ENCODE measurements around the gene SLC16A10. TPM values are rescaled to one million over a fixed set of nuclear protein-coding genes. Genes with fewer than 3 reads are reported as not detected.
"Not testable (repeated sequence)": the region's sequence is repeated elsewhere in the genome, so short reads cannot be mapped to it uniquely, and the experiment has no call there.

The SLC16A10 gene
- total RNA-seq, 3 donors from 2014 or later = 1.4 to 6.0 (median 3.8) TPM

DNA sequence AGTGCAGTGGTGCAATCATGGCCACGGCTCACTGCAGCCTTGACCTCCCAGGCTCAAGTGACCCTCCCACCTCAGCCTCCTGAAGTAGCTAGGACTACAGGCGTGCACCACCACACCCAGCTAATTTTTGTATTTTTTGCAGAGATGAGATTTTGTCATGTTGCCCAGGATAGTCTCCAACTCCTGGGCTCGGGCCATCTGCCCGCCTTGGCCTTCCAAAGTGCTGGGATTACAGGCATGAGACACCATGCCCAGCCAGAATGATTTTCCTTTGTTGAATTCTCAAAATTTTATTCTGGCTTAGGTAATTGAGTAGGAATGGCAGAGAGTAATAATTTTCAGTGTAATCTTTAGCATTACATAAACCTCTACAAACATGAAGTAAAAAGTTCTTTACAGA is 37.1 kb downstream of the SLC16A10 start:
- no peak for DNase-seq
- TF ChIP-seq, protein P1, sequence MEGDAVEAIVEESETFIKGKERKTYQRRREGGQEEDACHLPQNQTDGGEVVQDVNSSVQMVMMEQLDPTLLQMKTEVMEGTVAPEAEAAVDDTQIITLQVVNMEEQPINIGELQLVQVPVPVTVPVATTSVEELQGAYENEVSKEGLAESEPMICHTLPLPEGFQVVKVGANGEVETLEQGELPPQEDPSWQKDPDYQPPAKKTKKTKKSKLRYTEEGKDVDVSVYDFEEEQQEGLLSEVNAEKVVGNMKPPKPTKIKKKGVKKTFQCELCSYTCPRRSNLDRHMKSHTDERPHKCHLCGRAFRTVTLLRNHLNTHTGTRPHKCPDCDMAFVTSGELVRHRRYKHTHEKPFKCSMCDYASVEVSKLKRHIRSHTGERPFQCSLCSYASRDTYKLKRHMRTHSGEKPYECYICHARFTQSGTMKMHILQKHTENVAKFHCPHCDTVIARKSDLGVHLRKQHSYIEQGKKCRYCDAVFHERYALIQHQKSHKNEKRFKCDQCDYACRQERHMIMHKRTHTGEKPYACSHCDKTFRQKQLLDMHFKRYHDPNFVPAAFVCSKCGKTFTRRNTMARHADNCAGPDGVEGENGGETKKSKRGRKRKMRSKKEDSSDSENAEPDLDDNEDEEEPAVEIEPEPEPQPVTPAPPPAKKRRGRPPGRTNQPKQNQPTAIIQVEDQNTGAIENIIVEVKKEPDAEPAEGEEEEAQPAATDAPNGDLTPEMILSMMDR (IDR thresholded peaks at IDR 0.05) = no peak

DNA sequence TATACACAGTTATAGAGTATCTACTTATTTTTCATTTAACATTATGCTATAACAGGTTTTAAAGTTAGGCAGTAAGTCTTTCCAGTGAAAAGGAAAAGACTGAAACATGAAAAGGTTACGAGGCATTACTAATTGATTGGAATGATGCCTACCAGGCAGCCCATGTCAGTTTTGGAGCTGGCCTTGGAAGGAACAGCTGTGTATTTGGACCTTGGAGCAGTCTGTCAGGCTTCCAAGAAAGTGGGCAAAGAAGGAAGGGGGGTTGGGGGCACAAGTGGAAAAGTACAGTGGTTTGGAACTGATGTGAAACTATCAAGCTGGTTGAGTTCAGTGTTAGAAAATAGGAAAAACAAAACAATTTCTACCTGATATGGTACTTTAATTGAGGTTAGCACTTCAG is 41.7 kb downstream of the SLC16A10 start:
- TF ChIP-seq, protein P1 (IDR thresholded peaks at IDR 0.05) = no peak
- Histone ChIP-seq H3K9me3 (no peaks in the 10 kb centered on the region), H3K4me1 (ENCODE audit: low read depth) (no peaks in the 10 kb centered on the region), H3K36me3 (ENCODE audit: low read depth) (no peaks in the 10 kb centered on the region), H3K4me3 (no peak overlapping the region)
- intact Hi-C loops (cut with DNase I, micrococcal nuclease) = no loop called here
- no peak for DNase-seq
- ATAC-seq = no peak

More for the DNA sequence above, 37.1 kb downstream of the SLC16A10 start:
- Histone ChIP-seq H3K4me1 (ENCODE audit: low read depth) (no peaks in the 10 kb centered on the region), H3K36me3 (ENCODE audit: low read depth) (no peaks in the 10 kb centered on the region), H3K9me3 (no peaks in the 10 kb centered on the region), H3K4me3 (no peak overlapping the region)
- intact Hi-C loops (cut with DNase I, micrococcal nuclease) = no loop called here
- ATAC-seq = no peak

DNA sequence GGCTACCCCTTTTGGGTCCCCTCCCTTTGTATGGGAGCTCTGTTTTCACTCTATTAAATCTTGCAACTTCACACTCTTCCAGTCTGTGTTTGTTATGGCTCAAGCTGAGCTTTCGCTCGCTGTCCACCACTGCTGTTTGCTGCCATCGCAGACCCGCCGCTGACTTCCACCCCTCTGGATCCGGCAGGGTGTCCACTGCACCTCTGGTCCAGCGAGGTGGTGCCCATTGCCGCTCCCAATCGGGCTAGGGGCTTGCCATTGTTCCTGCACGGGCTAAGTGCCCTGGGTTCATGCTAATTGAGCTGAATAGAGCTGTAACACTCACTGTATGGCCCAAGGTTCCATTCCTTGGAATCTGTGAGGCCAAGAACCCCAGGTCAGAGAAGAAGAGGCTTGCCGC is 43.7 kb downstream of the SLC16A10 start:
- H3K4me3 ChIP-seq; intact Hi-C loops (cut with DNase I, micrococcal nuclease); H3K36me3 ChIP-seq (ENCODE audit: low read depth); DNase-seq; ATAC-seq; H3K4me1 ChIP-seq (ENCODE audit: low read depth); H3K9me3 ChIP-seq: not testable (repeated sequence)

DNA sequence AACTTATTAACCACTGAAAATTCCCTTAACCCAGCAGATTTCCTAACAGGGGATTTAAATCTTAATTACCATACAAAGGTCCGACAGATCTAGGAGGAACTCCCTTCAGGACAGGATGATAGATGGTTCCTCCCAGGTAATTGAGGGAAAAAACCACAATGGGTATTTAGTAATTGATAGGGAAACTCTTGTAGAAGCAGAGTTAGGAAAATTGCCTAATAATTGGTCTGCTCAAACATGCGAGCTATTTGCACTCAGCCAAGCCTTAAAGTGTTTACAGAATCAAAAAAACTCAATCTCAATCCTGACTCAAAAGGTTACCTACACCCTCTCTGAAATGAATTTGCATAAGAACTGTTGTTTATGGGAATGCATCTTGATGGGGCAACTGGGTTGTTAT is 45.4 kb downstream of the SLC16A10 start:
- H3K9me3 ChIP-seq; H3K36me3 ChIP-seq (ENCODE audit: low read depth); ATAC-seq; DNase-seq; H3K4me3 ChIP-seq; H3K4me1 ChIP-seq (ENCODE audit: low read depth); intact Hi-C loops (cut with DNase I, micrococcal nuclease): not testable (repeated sequence)

DNA sequence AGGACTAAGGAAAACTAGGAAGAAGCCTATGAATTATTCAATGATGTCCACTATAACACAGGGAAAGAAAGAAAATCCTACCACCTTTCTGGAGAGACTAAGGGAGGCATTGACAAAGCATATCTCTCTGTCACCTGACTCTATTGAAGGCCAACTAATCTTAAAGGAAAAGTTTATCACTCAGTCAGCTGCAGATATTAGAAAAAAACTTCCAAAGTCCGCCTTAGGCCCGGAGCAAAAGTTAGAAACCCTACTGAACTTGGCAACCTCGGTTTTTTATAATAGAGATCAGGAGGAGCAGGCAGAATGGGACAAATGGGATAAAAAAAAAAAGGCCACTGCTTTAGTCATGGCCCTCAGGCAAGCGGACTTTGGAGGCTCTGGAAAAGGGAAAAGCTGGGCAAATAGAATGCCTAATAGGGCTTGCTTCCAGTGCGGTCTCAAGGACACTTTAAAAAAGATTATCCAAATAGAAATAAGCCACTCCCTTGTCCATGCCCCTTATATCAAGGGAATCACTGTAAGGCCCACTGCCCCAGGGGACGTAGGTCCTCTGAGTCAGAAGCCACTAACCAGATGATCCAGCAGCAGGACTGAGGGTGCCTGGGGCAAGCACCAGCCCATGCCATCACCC is 47.0 kb downstream of the SLC16A10 start:
- H3K9me3 ChIP-seq; H3K4me1 ChIP-seq (ENCODE audit: low read depth); ATAC-seq; H3K36me3 ChIP-seq (ENCODE audit: low read depth); intact Hi-C loops (cut with DNase I, micrococcal nuclease); H3K4me3 ChIP-seq; DNase-seq: not testable (repeated sequence)

DNA sequence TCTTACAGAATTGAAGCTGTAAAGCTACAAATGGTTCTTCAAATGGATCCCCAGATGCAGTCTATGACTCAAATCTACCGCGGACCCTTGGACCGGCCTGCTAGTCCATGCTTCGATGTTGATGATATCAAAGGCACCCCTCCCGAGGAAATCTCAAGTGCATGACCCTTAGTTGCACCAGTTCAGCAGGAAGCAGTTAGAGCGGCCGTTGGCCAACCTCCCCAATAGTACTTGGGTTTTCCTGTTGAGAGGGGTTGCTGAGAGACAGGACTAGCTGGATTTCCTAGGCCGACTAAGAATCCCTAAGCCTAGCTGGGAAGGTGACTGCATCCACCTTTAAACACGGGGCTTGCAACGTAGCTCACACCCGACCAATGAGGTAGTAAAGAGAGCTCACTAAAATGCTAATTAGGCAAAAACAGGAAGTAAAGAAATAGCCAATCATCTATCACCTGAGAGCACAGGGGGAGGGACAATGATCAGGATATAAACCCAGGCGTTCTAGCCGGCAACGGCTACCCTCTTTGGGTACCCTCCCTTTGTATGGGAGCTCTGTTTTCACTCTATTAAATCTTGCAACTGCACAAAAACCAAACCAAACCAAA is 50.3 kb downstream of the SLC16A10 start:
- ATAC-seq; H3K4me3 ChIP-seq; intact Hi-C loops (cut with DNase I, micrococcal nuclease); DNase-seq; H3K9me3 ChIP-seq; H3K4me1 ChIP-seq (ENCODE audit: low read depth); H3K36me3 ChIP-seq (ENCODE audit: low read depth): not testable (repeated sequence)

DNA sequence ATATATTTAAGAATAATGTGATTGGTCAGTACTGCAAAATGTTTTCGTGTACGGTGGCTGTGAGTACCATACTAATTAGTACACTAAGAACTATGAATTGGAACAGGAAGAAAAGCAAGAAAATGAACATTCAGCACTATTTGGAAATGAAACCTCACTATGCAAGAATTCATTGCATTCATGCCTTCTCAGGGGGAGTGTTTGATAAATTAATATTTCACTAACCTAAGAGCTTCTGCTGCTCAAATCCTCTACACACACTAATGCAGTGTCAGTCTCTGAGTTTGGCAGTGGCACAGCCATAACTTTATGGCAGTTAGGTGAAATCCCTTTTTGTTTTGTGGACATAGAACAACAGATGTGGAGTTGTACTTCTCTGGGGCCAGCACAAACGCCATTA is 60.1 kb downstream of the SLC16A10 start:
- intact Hi-C loops (cut with DNase I, micrococcal nuclease) = no loop called here
- no peak overlapping the region for H3K4me3 ChIP-seq
- no peaks in the 10 kb centered on the region for H3K36me3 ChIP-seq (ENCODE audit: low read depth)
- DNase-seq (no peak), ATAC-seq (no peak)
- no peaks in the 10 kb centered on the region for H3K4me1 ChIP-seq (ENCODE audit: low read depth)
- TF ChIP-seq, protein P1 (IDR thresholded peaks at IDR 0.05) = no peak
- no peaks in the 10 kb centered on the region for H3K9me3 ChIP-seq

DNA sequence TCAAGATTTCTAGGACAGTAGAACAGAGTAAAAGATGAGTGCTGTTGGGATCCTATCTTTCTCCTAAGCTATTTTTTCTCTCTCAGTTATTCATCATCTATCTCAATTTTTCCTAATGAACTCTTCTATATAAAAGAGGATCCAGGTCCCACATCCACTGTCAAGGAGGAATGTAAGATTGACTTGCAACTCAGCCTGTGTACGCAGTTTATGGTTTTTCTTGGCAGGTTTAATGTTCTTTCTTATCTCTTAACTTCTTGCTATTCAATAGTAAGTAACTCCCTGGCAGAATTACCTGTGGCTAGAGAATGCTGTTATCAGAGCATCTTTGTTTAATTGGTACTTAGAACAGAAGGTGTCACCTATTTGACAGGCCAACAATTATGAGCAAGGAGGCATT is 60.8 kb downstream of the SLC16A10 start:
- no peak overlapping the region for H3K4me3 ChIP-seq
- no peaks in the 10 kb centered on the region for H3K4me1 ChIP-seq (ENCODE audit: low read depth)
- H3K9me3 ChIP-seq = no peaks in the 10 kb centered on the region
- intact Hi-C loops (cut with DNase I, micrococcal nuclease) = no loop called here
- TF ChIP-seq, protein P1 (IDR thresholded peaks at IDR 0.05) = no peak
- H3K36me3 ChIP-seq (ENCODE audit: low read depth) = no peaks in the 10 kb centered on the region
- DNase-seq (no peak), ATAC-seq (no peak)
